ENCODE results near the gene PRKN.

The PRKN gene

GRCh38 chr6:161410076-161410475 is 1317.5 kb downstream of the PRKN start:
- no peaks in the 10 kb centered on the region for H3K9me3 ChIP-seq (ENCODE audit: insufficient read depth, low read depth, low read length)
- WGBS = 82% methylated on average over 6 of the region's 6 CpGs

GRCh38 chr6:161409353-161409752 is 1318.2 kb downstream of the PRKN start:
- 86% methylated on average over 7 of the region's 7 CpGs for WGBS

More at GRCh38 chr6:161410076-161410475, 1317.5 kb downstream of the PRKN start:
- Histone ChIP-seq H3K4me1 (ENCODE audit: insufficient read depth, low read length) (peaks cover 4% of the 10 kb centered on the region), H3K4me3 (ENCODE audit: low read length) (no peak overlapping the region), H3K27me3 (ENCODE audit: insufficient read depth, low read length) (no peaks in the 10 kb centered on the region), H3K9ac (ENCODE audit: low read depth, low read length) (no peak overlapping the region), H3K27ac (ENCODE audit: low read depth, low read length) (no peak overlapping the region), H3K36me3 (ENCODE audit: insufficient read depth, low read length) (no peaks in the 10 kb centered on the region)

GRCh38 chr6:161408041-161408440 is 1319.5 kb downstream of the PRKN start:
- Histone ChIP-seq H3K9me3 (ENCODE audit: insufficient read depth, low read depth, low read length) (no peaks in the 10 kb centered on the region), H3K4me3 (ENCODE audit: low read length) (no peak overlapping the region), H3K36me3 (ENCODE audit: insufficient read depth, low read length) (no peaks in the 10 kb centered on the region), H3K9ac (ENCODE audit: low read depth, low read length) (no peak overlapping the region), H3K4me1 (ENCODE audit: insufficient read depth, low read length) (peaks cover 3% of the 10 kb centered on the region; the same call in 1 of the 2 replicates), H3K27ac (ENCODE audit: low read depth, low read length) (no peak overlapping the region), H3K27me3 (ENCODE audit: insufficient read depth, low read length) (no peaks in the 10 kb centered on the region)
- 92% methylated on average over 8 of the region's 8 CpGs for WGBS

More at GRCh38 chr6:161409353-161409752, 1318.2 kb downstream of the PRKN start:
- Histone ChIP-seq H3K4me3 (ENCODE audit: low read length) (no peak overlapping the region), H3K9ac (ENCODE audit: low read depth, low read length) (no peak overlapping the region), H3K27me3 (ENCODE audit: insufficient read depth, low read length) (no peaks in the 10 kb centered on the region), H3K9me3 (ENCODE audit: insufficient read depth, low read depth, low read length) (no peaks in the 10 kb centered on the region), H3K36me3 (ENCODE audit: insufficient read depth, low read length) (no peaks in the 10 kb centered on the region), H3K27ac (ENCODE audit: low read depth, low read length) (no peak overlapping the region), H3K4me1 (ENCODE audit: insufficient read depth, low read length) (peaks cover 3% of the 10 kb centered on the region)

DNA sequence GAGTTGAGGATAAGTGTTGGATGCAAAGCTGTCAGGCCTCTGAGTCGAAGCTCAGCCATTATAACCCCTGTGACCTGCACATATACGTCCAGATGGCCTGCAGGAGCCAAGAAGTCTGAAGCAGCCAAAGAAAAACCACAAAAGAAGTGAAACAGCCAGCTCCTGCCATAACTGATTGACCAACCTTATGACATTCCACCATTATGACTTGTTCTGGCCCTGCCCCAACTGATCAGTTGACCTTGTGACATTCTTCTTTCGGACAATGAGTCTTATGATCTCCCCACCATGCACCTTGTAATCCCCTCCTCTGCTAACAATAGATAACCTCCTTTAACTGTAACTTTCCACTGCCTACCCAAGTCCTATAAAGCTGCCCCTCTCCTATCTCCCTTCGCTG is 1320.0 kb downstream of the PRKN start:
- Histone ChIP-seq H3K4me3 (ENCODE audit: low read length) (no peak overlapping the region), H3K9me3 (ENCODE audit: insufficient read depth, low read depth, low read length) (no peaks in the 10 kb centered on the region), H3K27me3 (ENCODE audit: insufficient read depth, low read length) (no peaks in the 10 kb centered on the region), H3K27ac (ENCODE audit: low read depth, low read length) (no peak overlapping the region), H3K9ac (ENCODE audit: low read depth, low read length) (no peak overlapping the region), H3K4me1 (ENCODE audit: insufficient read depth, low read length) (peaks cover 3% of the 10 kb centered on the region; the same call in 1 of the 2 replicates), H3K36me3 (ENCODE audit: insufficient read depth, low read length) (no peaks in the 10 kb centered on the region)
- 89% methylated on average over 4 of the region's 4 CpGs for WGBS

DNA sequence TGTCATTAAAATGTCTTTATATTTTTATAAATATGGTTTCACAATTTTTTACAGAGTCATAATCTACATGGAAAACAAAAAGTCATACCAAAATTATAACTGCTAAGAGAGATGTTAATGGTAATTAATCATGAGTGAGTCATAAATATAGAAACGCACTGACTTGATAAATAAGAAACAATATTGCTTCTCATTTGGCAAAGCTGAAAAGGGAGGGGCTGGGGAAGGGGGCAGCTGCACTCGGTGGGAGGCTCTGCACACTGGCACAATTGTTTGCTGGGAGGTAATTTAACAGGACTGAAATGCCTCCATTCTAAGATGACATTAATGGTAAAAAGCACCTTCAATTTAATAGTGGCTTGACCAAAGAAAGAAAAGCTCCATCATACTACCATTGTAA is 1320.5 kb downstream of the PRKN start:
- H3K9me3 ChIP-seq (ENCODE audit: insufficient read depth, low read depth, low read length) = no peaks in the 10 kb centered on the region
- no peak overlapping the region for H3K9ac ChIP-seq (ENCODE audit: low read depth, low read length)
- H3K27me3 ChIP-seq (ENCODE audit: insufficient read depth, low read length) = no peaks in the 10 kb centered on the region
- H3K4me1 ChIP-seq (ENCODE audit: insufficient read depth, low read length) = peaks cover 3% of the 10 kb centered on the region; the same call in 1 of the 2 replicates
- no peaks in the 10 kb centered on the region for H3K36me3 ChIP-seq (ENCODE audit: insufficient read depth, low read length)
- WGBS = 92% methylated on average over 2 of the region's 2 CpGs
- no peak overlapping the region for H3K4me3 ChIP-seq (ENCODE audit: low read length)
- H3K27ac ChIP-seq (ENCODE audit: low read depth, low read length) = no peak overlapping the region

DNA sequence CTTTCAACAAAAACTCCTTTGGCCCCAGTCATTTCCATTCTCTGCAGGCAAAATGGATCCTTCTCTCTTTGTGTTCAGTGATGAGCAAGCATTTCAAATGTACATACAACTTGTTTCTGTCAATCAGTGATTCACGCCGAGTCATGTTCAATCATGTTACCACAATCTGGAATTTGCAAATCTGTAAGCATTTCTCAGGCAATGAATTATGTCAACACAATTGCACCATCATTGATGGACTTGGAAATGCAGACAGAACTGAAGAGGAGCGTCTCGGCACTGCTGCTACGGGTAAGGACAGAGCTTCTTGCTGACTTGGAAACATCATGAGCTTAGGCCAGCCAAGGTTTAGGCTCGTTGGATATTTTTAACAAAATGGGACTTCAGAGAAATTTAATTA is 1320.9 kb downstream of the PRKN start:
- 96% methylated on average over 6 of the region's 6 CpGs for WGBS
- H3K27me3 ChIP-seq (ENCODE audit: insufficient read depth, low read length) = no peaks in the 10 kb centered on the region
- H3K4me3 ChIP-seq (ENCODE audit: low read length) = no peak overlapping the region
- H3K9ac ChIP-seq (ENCODE audit: low read depth, low read length) = no peak overlapping the region
- H3K36me3 ChIP-seq (ENCODE audit: insufficient read depth, low read length) = no peaks in the 10 kb centered on the region
- H3K4me1 ChIP-seq (ENCODE audit: insufficient read depth, low read length) = peaks cover 3% of the 10 kb centered on the region; the same call in 1 of the 2 replicates
- H3K9me3 ChIP-seq (ENCODE audit: insufficient read depth, low read depth, low read length) = no peaks in the 10 kb centered on the region
- H3K27ac ChIP-seq (ENCODE audit: low read depth, low read length) = no peak overlapping the region

- Histone ChIP-seq H3K36me3 (ENCODE audit: insufficient read depth, low read length) (no peaks in the 10 kb centered on the region), H3K4me1 (ENCODE audit: insufficient read depth, low read length) (peaks cover 3% of the 10 kb centered on the region; the same call in 1 of the 2 replicates), H3K9me3 (ENCODE audit: insufficient read depth, low read depth, low read length) (no peaks in the 10 kb centered on the region), H3K9ac (ENCODE audit: low read depth, low read length) (no peak overlapping the region), H3K4me3 (ENCODE audit: low read length) (no peak overlapping the region), H3K27me3 (ENCODE audit: insufficient read depth, low read length) (no peaks in the 10 kb centered on the region), H3K27ac (ENCODE audit: low read depth, low read length) (no peak overlapping the region)
- 93% methylated on average over 4 of the region's 4 CpGs for WGBS
Observed at GRCh38 chr6:161405418-161405817, 1322.1 kb downstream of the PRKN start.

GRCh38 chr6:161403717-161404116 is 1323.8 kb downstream of the PRKN start:
- 59% methylated on average over 1 of the region's 1 CpG for WGBS
- Histone ChIP-seq H3K27me3 (ENCODE audit: insufficient read depth, low read length) (no peaks in the 10 kb centered on the region), H3K4me1 (ENCODE audit: insufficient read depth, low read length) (peaks cover 3% of the 10 kb centered on the region; the same call in 1 of the 2 replicates), H3K27ac (ENCODE audit: low read depth, low read length) (no peak overlapping the region), H3K9ac (ENCODE audit: low read depth, low read length) (no peak overlapping the region), H3K4me3 (ENCODE audit: low read length) (no peak overlapping the region), H3K9me3 (ENCODE audit: insufficient read depth, low read depth, low read length) (no peaks in the 10 kb centered on the region), H3K36me3 (ENCODE audit: insufficient read depth, low read length) (no peaks in the 10 kb centered on the region)

- no peaks in the 10 kb centered on the region for H3K9me3 ChIP-seq (ENCODE audit: insufficient read depth, low read depth, low read length)
- no peaks in the 10 kb centered on the region for H3K36me3 ChIP-seq (ENCODE audit: insufficient read depth, low read length)
- no peak overlapping the region for H3K9ac ChIP-seq (ENCODE audit: low read depth, low read length)
- peaks cover 3% of the 10 kb centered on the region; the same call in 1 of the 2 replicates for H3K4me1 ChIP-seq (ENCODE audit: insufficient read depth, low read length)
- H3K27ac ChIP-seq (ENCODE audit: low read depth, low read length) = no peak overlapping the region
- H3K27me3 ChIP-seq (ENCODE audit: insufficient read depth, low read length) = no peaks in the 10 kb centered on the region
- WGBS = 90% methylated on average over 7 of the region's 8 CpGs
- no peak overlapping the region for H3K4me3 ChIP-seq (ENCODE audit: low read length)
Observed at GRCh38 chr6:161401587-161402309, 1325.8 kb downstream of the PRKN start.

GRCh38 chr6:161400671-161401070 is 1326.9 kb downstream of the PRKN start:
- no peaks in the 10 kb centered on the region for H3K27me3 ChIP-seq (ENCODE audit: insufficient read depth, low read length)
- no peak overlapping the region for H3K4me3 ChIP-seq (ENCODE audit: low read length)
- no peak overlapping the region for H3K9ac ChIP-seq (ENCODE audit: low read depth, low read length)
- H3K36me3 ChIP-seq (ENCODE audit: insufficient read depth, low read length) = no peaks in the 10 kb centered on the region
- 93% methylated on average over 5 of the region's 5 CpGs for WGBS
- no peaks in the 10 kb centered on the region for H3K9me3 ChIP-seq (ENCODE audit: insufficient read depth, low read depth, low read length)
- H3K4me1 ChIP-seq (ENCODE audit: insufficient read depth, low read length) = no peaks in the 10 kb centered on the region
- no peak overlapping the region for H3K27ac ChIP-seq (ENCODE audit: low read depth, low read length)

DNA sequence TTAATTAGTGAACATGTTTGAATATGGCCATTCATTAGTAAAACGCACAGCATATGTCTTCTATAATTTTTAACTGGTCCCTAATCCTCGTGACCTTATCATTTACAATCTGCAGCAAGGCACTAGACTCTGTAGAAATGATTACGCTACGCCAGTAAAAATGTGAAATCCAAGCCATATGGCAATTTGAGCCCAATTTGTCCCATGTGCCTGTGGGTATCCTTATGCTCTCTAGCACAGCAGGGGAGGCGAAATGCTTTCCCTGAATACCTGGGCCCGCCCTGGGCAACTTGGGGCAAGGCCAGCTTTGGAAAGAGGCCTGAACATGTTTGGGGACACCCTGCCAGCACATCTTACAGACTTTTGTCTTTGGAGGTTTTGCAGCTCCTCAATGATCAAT is 1331.0 kb downstream of the PRKN start:
- WGBS = 92% methylated on average over 6 of the region's 6 CpGs
- H3K27ac ChIP-seq (ENCODE audit: low read depth, low read length) = no peak overlapping the region
- H3K4me1 ChIP-seq (ENCODE audit: insufficient read depth, low read length) = peaks cover 6% of the 10 kb centered on the region; the same call in 1 of the 2 replicates
- no peaks in the 10 kb centered on the region for H3K36me3 ChIP-seq (ENCODE audit: insufficient read depth, low read length)
- H3K9ac ChIP-seq (ENCODE audit: low read depth, low read length) = no peak overlapping the region
- H3K4me3 ChIP-seq (ENCODE audit: low read length) = no peak overlapping the region
- no peaks in the 10 kb centered on the region for H3K27me3 ChIP-seq (ENCODE audit: insufficient read depth, low read length)
- H3K9me3 ChIP-seq (ENCODE audit: insufficient read depth, low read depth, low read length) = no peaks in the 10 kb centered on the region
